ENCODE measurements around the gene RAB29.
"Not testable (repeated sequence)": the region's sequence is repeated elsewhere in the genome, so short reads cannot be mapped to it uniquely, and the experiment has no call there.

RAB29 gene

GRCh38 chr1:205739348-205740160 is 35.7 kb downstream of the RAB29 start:
- DNase-seq (ENCODE audit: low read depth), result peak; percentile 45
- H3K4me3 ChIP-seq (ENCODE audit: low read depth, low read length), result no peak overlapping the region

GRCh38 chr1:205735218-205735617 is 40.1 kb downstream of the RAB29 start:
- no peak overlapping the region for H3K4me3 ChIP-seq (ENCODE audit: low read depth, low read length)
- no peak for DNase-seq (ENCODE audit: low read depth)

- DNase-seq (ENCODE audit: low read depth), result no peak
- H3K4me3 ChIP-seq (ENCODE audit: low read depth, low read length), result no peak overlapping the region
Observed at GRCh38 chr1:205733438-205734175, 41.7 kb downstream of the RAB29 start.

GRCh38 chr1:205729945-205730610 is 45.2 kb downstream of the RAB29 start:
- DNase-seq (ENCODE audit: low read depth), result no peak
- H3K4me3 ChIP-seq (ENCODE audit: low read depth, low read length), result no peak overlapping the region

GRCh38 chr1:205726619-205727125 is 48.6 kb downstream of the RAB29 start:
- no peak overlapping the region for H3K4me3 ChIP-seq (ENCODE audit: low read depth, low read length)
- DNase-seq (ENCODE audit: low read depth), result no peak

GRCh38 chr1:205725514-205725913 is 49.8 kb downstream of the RAB29 start:
- H3K4me3 ChIP-seq (ENCODE audit: low read depth, low read length), result no peak overlapping the region
- no peak for DNase-seq (ENCODE audit: low read depth)

GRCh38 chr1:205720740-205721139 is 54.5 kb downstream of the RAB29 start:
- H3K4me3 ChIP-seq (ENCODE audit: low read depth, low read length), result not testable (repeated sequence)

GRCh38 chr1:205719762-205720161 is 55.5 kb downstream of the RAB29 start:
- H3K4me3 ChIP-seq (ENCODE audit: low read depth, low read length), result no peak overlapping the region
- no peak for DNase-seq (ENCODE audit: low read depth)

More at GRCh38 chr1:205720740-205721139, 54.5 kb downstream of the RAB29 start:
- DNase-seq (ENCODE audit: low read depth), result not testable (repeated sequence)

- no peak for DNase-seq (ENCODE audit: low read depth)
- H3K4me3 ChIP-seq (ENCODE audit: low read depth, low read length), result no peak overlapping the region
Observed at GRCh38 chr1:205719015-205719414, 56.3 kb downstream of the RAB29 start.

All from skeletal muscle cell (primary cell).